GM23248 (cell line): ENCODE data around the gene PNLIPRP1.

Source experiments
- EZH2 ChIP-seq: fragments of 200-600 bp; sonication (generic); IDR thresholded peaks from 2 replicates; pipeline ENCODE4 v1.6.1; 2018; ENCODE audit warnings: antibody characterized with exemption, mild to moderate bottlenecking; ENCODE audit not compliant: insufficient read depth, poor library complexity, severe bottlenecking
- EZH2phosphoT487 ChIP-seq: fragments of 200-600 bp; sonication (generic); IDR thresholded peaks from 2 replicates; pipeline ENCODE4 v1.6.1; 2018; ENCODE audit warnings: antibody characterized with exemption, moderate library complexity, mild to moderate bottlenecking, low read depth; ENCODE audit not compliant: insufficient read depth

DNA sequence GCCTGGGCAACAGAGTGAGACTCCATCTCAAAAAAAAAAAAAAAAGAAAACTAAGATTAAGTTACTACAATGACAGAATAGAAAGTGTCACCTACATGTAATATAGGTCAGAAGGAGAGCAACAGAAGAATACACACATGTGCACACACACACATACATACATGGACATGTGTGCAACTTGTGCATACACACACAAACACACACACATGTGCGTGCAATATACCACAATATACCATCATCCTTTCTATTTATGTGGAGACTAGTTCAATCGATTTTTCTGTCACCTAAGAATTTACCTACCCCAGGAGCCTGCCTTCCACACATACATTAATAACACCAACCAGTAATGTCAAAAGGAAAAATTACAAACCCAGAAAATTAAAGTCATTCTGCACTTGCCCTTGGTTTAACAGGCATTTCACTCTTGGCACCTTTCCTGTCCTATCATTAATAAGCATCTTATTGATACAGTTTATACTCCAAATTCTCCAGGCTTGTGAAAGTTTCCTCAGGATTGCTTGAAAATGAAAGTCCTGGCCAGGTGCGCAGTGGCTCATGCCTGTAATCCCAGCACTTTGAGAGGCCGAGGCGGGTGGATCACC lies 2.5 kb downstream of the PNLIPRP1 start:
- TF ChIP-seq EZH2: no peak
- no peak for TF ChIP-seq EZH2phosphoT487
